GM18519 (cell line): ENCODE results near the gene SLC38A8.

Experiments
- ATAC-seq: cut with Tn5 transposase; IDR thresholded peaks from one replicate; pipeline ENCODE4 v1.9.1; 2021; ENCODE audit warnings: mild to moderate bottlenecking, moderate library complexity; ENCODE audit not compliant: unreplicated experiment, low FRiP score

The SLC38A8 gene

DNA sequence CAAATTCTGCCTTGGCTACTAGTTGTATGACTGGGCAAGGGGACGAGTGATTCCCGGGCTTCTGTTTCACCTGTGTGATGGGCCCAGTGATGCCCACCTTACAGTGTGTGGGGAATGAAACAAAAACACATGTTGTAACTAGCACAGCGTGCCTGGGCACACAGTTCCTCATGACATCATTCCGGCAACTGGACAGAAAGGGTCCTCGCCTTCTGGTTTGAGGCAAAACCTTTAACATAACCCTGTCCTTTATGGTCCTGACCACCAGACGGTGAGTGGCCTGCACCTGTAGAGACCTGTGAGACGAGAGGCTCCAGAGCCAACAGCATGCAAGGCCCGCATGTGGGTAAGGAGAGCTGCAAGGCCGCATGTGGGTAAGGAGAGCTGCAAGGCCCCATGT lies 7.7 kb upstream of the SLC38A8 start:
- ATAC-seq: no peak

DNA sequence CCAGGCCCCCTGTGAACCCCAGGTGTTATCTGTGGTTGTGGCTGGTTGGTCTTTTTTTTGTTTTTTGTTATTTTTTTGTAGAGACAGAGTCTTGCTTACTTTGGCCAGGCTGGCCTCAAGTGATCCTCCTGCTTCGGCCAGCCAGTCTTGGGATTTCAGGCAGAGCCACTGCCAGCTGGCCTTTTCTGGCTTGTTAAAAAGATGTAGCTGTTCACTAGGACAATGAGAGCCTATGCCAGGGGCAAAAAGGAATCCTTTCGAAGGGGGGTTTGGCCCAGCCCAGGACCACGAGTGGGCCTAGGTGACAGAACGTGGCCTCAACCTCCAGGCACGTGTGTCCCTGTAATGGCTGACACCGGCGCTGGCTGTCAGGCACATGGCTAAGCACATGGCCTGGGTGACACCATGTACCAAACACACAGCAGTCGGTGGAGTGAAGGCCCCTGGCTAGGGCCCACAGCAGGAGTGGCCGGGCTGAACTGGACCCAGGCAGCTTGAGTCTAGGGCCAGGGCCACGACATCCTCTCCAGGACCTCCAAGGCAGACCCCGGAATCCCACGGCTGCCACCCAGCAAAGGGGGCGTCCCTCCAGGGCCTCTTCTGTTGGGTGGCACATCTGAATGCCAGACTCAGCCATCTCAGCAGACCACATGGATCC lies 6.9 kb upstream of the SLC38A8 start:
- ATAC-seq: no peak

DNA sequence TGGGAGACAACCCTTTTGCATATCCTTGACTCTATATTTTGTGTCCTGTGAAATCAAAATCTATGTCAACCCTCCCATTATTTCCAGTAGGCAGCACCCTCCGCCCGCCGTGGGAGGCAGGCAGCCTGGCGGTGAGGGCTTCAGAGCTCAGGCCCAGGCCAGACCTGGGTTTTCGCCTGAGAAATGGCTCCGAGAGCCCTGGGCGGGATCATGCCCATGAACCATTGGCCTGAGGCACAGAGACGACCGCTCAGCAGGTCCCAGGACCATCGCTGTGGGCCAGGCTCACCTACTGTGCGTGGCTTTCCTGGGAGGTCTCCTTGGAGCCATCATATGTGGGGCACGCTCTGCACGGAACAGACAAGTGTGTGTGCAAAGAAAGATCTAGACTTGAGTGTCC lies 6.3 kb upstream of the SLC38A8 start:
- ATAC-seq: no peak

- ATAC-seq: no peak
Observed at GRCh38 chr16:84048270-84048669, 5.7 kb upstream of the SLC38A8 start.

- no peak for ATAC-seq
Observed at GRCh38 chr16:84047626-84048025, 5.0 kb upstream of the SLC38A8 start.

DNA sequence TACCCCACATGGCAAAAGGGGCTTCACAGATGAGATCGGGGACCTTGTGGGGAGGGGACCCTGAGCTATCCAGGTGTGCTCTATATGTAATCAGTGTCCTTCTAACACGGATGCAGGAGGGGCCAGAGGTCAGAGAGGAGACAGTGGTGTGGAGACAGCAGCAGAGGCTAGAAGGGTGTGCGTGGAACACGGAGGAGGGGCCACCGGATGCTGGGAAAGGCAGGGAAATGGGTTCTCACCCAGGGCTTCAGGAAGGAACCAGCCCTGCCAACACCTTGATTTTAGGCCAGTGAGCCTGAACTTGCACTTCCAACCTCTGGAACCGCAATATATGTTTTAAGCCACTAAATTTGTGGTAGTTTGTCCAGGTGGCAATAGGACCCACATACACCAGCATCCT lies 4.6 kb upstream of the SLC38A8 start:
- ATAC-seq: no peak

DNA sequence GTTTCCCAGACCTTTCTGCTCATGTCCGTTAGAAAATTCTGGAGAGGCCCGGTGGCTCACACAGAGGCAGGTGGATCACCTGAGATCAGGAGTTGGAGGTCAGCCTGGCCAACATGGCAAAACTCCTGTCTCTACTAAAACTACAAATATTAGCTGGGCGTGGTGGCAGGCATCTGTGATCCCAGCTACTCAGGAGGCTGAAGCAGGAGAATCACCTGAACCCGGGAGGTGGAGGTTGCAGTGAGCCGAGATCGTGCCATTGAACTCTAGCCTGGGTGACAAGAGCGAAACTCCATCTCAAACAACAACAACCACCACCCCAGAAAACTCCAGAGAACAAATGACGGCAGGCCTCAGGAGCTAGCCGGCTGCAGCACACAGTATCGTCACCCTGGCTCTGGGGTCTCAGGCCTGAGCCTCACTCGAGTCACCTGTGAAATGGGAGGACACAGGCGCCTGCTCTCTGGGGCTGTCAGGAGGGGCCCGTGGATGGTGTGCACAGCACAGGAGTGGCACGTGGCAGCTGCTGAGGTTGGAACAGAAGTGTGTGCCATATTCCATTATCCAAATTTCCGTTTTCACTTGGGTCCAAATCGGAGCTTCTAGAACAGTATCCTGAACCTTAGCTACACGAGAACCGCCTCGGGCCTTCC lies 3.3 kb upstream of the SLC38A8 start:
- no peak for ATAC-seq

DNA sequence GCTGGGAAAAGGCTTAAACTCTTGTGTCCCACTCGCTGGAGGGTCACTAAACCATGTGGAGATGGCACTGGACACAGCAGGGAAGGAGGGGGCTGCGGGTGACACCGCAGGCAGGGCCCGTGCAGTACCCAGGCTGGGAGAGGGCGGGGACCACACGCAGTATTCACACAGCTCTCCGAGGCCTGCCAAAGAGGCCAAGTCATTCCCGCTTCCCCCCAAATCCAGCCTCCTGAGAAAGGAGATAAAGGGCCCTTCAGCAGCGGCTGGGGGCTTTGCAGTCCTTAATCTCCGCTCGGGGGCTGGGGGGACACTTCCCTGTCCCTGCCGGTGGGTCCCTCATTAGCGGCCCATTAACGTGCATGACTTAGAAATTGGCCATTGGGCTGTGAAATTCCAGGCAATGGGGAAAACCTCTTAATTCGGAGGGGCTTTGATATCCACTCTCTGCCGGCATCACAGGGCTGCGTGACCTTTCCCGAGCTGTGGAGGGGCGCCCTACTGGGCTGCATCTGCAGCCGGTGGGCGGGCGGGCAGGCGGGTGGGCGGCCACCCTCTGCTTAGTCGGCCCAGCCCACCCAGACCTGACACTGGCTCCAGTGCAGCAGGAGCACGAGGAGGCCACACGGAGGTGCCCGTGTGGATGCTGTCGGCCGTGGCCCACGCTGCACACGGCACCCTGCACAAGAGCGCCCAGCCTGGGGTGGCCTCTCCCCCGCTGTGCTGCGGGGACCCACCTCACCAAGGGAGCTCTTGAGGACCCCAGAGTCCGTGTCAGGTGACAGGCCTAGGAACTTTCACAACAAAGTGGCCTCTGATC lies 2.6 kb upstream of the SLC38A8 start:
- ATAC-seq: no peak

DNA sequence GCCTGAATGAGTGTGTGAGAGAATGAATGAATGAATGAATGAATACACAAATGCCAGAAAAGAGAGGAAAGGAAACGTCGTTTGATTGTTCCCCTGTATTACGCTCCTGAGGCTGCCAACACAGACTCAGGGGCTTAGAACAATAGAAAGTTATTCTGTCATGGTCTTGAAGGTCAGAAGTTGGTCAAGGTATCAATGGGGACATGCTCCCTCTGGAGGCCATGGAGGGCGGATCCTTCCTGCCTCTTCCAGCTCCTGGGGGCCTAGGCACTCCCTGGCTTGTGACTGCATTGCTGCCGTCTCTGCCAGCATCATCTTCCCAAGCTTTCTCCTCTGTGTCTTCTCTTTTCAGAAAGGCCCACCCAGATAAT lies 1.5 kb upstream of the SLC38A8 start:
- no peak for ATAC-seq

- ATAC-seq: no peak
Observed at GRCh38 chr16:84043486-84044117, 1.0 kb upstream of the SLC38A8 start.

- ATAC-seq: no peak
Observed at GRCh38 chr16:84042879-84043485, 387 bp upstream of the SLC38A8 start.

DNA sequence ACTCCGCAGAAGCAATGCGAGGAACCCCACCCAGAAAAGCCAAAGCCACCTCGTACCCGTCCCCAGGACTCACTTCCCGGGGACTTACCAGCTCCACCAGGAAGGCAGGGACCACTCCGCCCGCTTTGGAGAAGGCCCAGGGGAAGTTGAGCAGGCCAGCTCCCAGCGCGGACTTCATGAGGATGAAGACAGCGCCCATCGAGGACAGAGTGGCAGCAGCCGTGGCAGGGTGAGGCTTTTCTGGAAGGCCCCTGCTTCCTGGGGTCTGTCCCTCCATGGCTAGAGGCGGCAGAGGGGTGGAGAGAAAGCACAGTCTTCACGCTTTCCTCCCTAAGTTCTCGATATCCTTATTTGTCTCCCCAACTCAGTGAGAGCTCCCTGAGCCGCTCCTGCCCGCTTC lies 714 bp downstream of the SLC38A8 start:
- ATAC-seq: no peak

- ATAC-seq: no peak
Observed at GRCh38 chr16:84040823-84041820, 1.5 kb downstream of the SLC38A8 start.

DNA sequence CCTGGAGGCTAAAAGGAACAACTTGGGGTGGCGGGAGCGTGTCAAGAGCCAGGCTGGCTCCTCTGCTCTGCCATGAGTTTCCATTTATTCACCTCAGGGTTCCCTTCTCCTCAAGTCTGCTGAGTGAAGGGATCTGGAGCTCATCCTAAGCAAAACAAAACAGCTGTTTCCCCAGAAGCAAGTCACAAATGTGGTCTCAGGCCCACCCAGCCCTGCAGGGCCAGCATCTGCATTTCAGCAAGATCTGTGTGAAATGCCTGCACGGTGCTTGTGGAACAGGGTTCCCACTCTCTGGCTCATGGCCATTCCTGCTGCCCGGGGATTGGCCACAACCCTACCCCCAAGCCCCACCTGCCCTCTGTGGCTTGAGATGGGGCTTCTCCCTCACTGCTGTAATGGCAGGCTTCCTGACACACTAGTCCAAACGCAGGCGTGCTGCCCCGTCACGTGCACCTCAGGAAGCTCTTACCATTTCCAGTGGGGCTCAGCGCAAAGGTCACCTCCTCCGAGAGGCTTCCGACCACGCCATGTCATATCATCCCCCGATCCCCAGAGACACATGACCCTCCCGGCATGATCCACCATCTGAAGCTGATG lies 2.3 kb downstream of the SLC38A8 start:
- no peak for ATAC-seq

- ATAC-seq: no peak
Observed at GRCh38 chr16:84039696-84040095, 2.9 kb downstream of the SLC38A8 start.

GRCh38 chr16:84038469-84038868 lies 4.1 kb downstream of the SLC38A8 start:
- ATAC-seq: no peak

- ATAC-seq: no peak
Observed at GRCh38 chr16:84036982-84037425, 5.6 kb downstream of the SLC38A8 start.

- no peak for ATAC-seq
Observed at GRCh38 chr16:84036131-84036530, 6.5 kb downstream of the SLC38A8 start.

GRCh38 chr16:84034516-84034915 lies 8.1 kb downstream of the SLC38A8 start:
- no peak for ATAC-seq
